ENCODE results near the gene GRK1.

DNA sequence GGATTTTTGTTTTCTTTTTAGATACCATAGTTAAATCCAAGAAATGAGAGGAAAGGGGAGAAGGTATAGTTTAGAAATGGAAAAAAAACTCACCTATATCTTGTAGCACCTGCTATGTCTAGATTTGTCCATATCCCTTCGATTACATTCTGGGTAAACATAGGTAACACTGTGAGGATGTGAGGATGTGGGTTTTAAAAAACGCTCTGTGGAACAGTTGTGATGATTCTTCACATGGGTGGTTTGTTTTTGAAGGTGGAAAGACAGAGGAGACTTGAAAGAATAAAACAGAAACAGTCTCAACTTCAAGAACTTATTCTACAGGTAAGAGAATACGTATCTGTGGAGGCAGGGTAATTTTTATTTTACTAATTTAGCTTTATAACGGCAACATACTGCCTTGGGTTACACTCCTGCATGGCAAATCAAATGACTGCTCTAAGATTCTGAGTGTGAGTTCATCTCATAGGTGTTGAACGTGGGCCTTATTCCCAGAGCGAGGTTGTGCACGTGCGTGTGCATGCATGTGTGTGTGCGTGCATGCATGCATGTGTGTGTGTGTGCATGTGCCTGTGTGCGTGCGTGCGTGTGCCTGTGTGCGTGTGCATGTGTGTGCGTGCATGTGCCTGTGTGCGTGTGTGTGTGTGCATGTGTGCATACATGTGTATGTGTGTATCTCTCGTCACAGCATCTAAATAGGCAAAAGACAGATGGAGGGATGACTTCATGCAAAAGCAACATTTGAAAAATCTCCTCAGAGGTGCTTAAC, 32.6 kb upstream of the GRK1 start:
- TF ChIP-seq, protein P1, sequence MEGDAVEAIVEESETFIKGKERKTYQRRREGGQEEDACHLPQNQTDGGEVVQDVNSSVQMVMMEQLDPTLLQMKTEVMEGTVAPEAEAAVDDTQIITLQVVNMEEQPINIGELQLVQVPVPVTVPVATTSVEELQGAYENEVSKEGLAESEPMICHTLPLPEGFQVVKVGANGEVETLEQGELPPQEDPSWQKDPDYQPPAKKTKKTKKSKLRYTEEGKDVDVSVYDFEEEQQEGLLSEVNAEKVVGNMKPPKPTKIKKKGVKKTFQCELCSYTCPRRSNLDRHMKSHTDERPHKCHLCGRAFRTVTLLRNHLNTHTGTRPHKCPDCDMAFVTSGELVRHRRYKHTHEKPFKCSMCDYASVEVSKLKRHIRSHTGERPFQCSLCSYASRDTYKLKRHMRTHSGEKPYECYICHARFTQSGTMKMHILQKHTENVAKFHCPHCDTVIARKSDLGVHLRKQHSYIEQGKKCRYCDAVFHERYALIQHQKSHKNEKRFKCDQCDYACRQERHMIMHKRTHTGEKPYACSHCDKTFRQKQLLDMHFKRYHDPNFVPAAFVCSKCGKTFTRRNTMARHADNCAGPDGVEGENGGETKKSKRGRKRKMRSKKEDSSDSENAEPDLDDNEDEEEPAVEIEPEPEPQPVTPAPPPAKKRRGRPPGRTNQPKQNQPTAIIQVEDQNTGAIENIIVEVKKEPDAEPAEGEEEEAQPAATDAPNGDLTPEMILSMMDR (conservative IDR thresholded peaks at IDR 0.05), result no peak
- TF ChIP-seq EZH2 (IDR thresholded peaks at IDR 0.05; ENCODE audit: low read depth), result no peak
